Ectodermal cell (in vitro differentiated cells): ENCODE results near the gene ATP8B2.

Experiments
- H3K27ac ChIP-seq: 2 replicates; pipeline ENCODE4 v1.7.0; 2013; ENCODE audit warnings: mild to moderate bottlenecking, low read depth, low read length; ENCODE audit not compliant: insufficient read depth, poor library complexity, severe bottlenecking
- H3K27me3 ChIP-seq: 2 replicates; pipeline ENCODE4 v1.7.0; 2013; ENCODE audit warnings: mild to moderate bottlenecking, low read length; ENCODE audit not compliant: insufficient read depth, control insufficient read depth, poor library complexity, severe bottlenecking
- H3K36me3 ChIP-seq: one replicate; pipeline ENCODE4 v1.7.0; 2013; ENCODE audit warnings: low read length; ENCODE audit not compliant: control insufficient read depth, insufficient read depth
- H3K4me1 ChIP-seq: one replicate; pipeline ENCODE4 v1.7.0; 2013; ENCODE audit warnings: low read length; ENCODE audit not compliant: control insufficient read depth, insufficient read depth
- H3K4me3 ChIP-seq: 2 replicates; pipeline ENCODE4 v1.7.0; 2013; ENCODE audit warnings: low read depth, low read length, control low read depth; ENCODE audit not compliant: insufficient read depth
- H3K9me3 ChIP-seq: 2 replicates; pipeline ENCODE4 v1.7.0; 2013; ENCODE audit warnings: mild to moderate bottlenecking, low read length, moderate library complexity; ENCODE audit not compliant: control insufficient read depth
- WGBS, 2 experiments: methylation state at CpG; one replicate each; pipeline ENCODE4 v1.1.7; 2013; ENCODE audit warnings: missing lambda C conversion rate in 2 of 2; 5-methylcytosine and 5-hydroxymethylcytosine counted together

Gene ATP8B2

GRCh38 chr1:154398678-154399077, 73.4 kb downstream of the ATP8B2 start:
- Histone ChIP-seq H3K36me3 (no peaks in the 10 kb centered on the region), H3K4me1 (no peaks in the 10 kb centered on the region), H3K27me3 (peaks cover 8% of the 10 kb centered on the region), H3K4me3 (no peak overlapping the region), H3K9me3 (no peaks in the 10 kb centered on the region), H3K27ac (no peak overlapping the region)
- WGBS, 2 experiments: 85 to 91% methylated on average over 3 to 4 of the region's 4 CpGs

- 90 to 97% methylated on average over 4 of the region's 4 CpGs for WGBS, 2 experiments
- Histone ChIP-seq H3K27ac (no peak overlapping the region), H3K36me3 (no peaks in the 10 kb centered on the region), H3K27me3 (peaks cover 25% of the 10 kb centered on the region), H3K9me3 (no peaks in the 10 kb centered on the region), H3K4me3 (no peak overlapping the region), H3K4me1 (no peaks in the 10 kb centered on the region)
Measured at GRCh38 chr1:154400381-154400801, 75.1 kb downstream of the ATP8B2 start.
